ENCODE results near the gene SF3A1. TPM values are rescaled to one million over a fixed set of nuclear protein-coding genes. Genes with fewer than 3 reads are reported as not detected.

SF3A1 gene
- total and polyA plus RNA-seq, 9 of the 15 experiments (the other 6 are each of a cell fraction or from before 2014, with no cell fraction given) = 6.7 to 228 (median 13.0) TPM

- TF ChIP-seq RAD21 (CRISPR knock-in tag; conservative IDR thresholded peaks at IDR 0.05 in 1 of 2, IDR thresholded peaks at IDR 0.05 in 1 of 2) = peak; percentile 75 to 91
- TF ChIP-seq MEF2A (IDR thresholded peaks at IDR 0.05; ENCODE audit: control insufficient read depth, low read depth, low read length) = no peak
- no peak for TF ChIP-seq ZNF146 (CRISPR knock-in tag; IDR thresholded peaks at IDR 0.05; ENCODE audit: unreplicated experiment)
- no peak for TF ChIP-seq ETV6 (IDR thresholded peaks at IDR 0.05; ENCODE audit: borderline replicate concordance in 1 of 2, low read depth in 2 of 2, low read length in 1 of 2)
- no peak for TF ChIP-seq ETV6 (CRISPR knock-in tag; IDR thresholded peaks at IDR 0.05; ENCODE audit: borderline replicate concordance)
- TF ChIP-seq KLF10 (CRISPR knock-in tag; IDR thresholded peaks at IDR 0.05) = no peak
- TF ChIP-seq MAX (CRISPR knock-in tag; IDR thresholded peaks at IDR 0.05) = peak; percentile 66
- TF ChIP-seq ASH1L (IDR thresholded peaks at IDR 0.05; ENCODE audit: borderline replicate concordance, low read depth, partially characterized antibody) = no peak
- TF ChIP-seq CTBP1 (IDR thresholded peaks at IDR 0.05; ENCODE audit: borderline replicate concordance) = no peak; the same call in 1 of the 2 replicates
- TF ChIP-seq HMGXB4 (CRISPR knock-in tag; IDR thresholded peaks at IDR 0.05) = no peak
- no peak for TF ChIP-seq RNF219 (CRISPR knock-in tag; IDR thresholded peaks at IDR 0.05)
- TF ChIP-seq AFF4 (CRISPR knock-in tag; IDR thresholded peaks at IDR 0.05) = no peak
- no peak for TF ChIP-seq ZBTB9 (CRISPR knock-in tag; IDR thresholded peaks at IDR 0.05)
Observed at GRCh38 chr22:30390974-30391691, 34.4 kb upstream of the SF3A1 start (continued).

Data from K562 (cell line).